ENCODE data around the gene CAMK2G.

CAMK2G gene

DNA sequence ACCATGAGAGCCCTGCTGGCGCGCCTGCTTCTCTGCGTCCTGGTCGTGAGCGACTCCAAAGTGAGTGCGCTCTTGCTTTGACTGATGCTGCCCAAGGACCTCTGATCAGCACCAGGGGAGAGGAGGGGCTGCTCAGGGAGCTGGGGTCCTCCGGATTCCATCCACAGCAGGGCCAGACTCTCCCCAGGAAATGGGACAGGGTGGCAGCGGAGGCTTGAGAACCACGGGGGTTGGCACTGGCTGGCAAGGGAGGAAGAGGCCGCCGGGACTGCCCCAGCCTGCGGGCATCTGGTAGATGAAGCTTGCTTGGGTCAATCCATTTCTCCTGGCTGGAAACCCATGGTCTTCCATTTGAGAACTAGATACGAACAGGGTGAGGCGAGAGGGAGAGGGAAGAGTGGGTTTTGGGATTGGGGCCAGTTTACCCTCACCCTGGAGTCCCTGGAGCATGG, 37.2 kb upstream of the CAMK2G start:
- Histone ChIP-seq H3K36me3 (ENCODE audit: control insufficient read depth, insufficient read depth, low read length) (peaks cover 1% of the 10 kb centered on the region; the same call in 1 of the 2 replicates), H3K27me3 (ENCODE audit: control insufficient read depth, insufficient read depth, low read length) (peaks cover 4% of the 10 kb centered on the region), H3K9me3 (ENCODE audit: control insufficient read depth, insufficient read depth, low read length) (no peaks in the 10 kb centered on the region), H3K4me3 (ENCODE audit: low read length) (peak overlapping the region; percentile 75; the same call in 1 of the 2 replicates), H3K4me1 (ENCODE audit: control insufficient read depth, insufficient read depth, low read length) (peaks cover 13% of the 10 kb centered on the region; the same call in 1 of the 2 replicates), H3K27ac (ENCODE audit: low read length) (no peak overlapping the region)
- no peak for DNase-seq (ENCODE audit: low read depth, low spot score)
- WGBS (ENCODE audit: insufficient coverage, insufficient read length) = no CpG with 5 or more reads among the region's 14 CpGs

DNA sequence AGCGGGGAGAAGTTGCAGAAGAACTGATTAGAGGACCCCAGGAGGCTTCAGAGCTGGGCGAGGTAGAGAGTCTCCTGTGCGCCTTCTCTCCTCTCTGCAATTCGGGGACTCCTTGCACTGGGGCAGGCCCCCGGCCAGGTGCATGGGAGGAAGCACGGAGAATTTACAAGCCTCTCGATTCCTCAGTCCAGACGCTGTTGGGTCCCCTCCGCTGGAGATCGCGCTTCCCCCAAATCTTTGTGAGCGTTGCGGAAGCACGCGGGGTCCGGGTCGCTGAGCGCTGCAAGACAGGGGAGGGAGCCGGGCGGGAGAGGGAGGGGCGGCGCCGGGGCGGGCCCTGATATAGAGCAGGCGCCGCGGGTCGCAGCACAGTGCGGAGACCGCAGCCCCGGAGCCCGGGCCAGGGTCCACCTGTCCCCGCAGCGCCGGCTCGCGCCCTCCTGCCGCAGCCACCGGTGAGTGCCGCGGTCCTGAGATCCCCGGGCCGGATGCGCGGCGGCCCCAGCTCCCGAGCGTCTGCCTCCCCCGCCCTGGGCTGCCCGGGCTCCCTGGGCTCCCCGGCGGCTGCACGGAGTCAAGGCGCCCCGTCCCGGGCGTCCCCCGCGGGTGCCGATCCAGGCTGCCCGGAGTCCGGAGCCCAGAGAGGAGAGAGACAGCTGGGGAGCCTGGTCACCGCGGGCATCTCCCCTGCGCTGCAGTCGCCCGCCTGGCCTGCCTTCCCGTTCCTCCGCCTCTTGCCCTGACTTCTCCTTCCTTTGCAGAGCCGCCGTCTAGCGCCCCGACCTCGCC, 36.6 kb upstream of the CAMK2G start, which contains the start of gene PLAU:
TSS of gene PLAU (plus strand) at position 369 of the 789 bp plus-strand sequence. CDS start 424 bp downstream, outside the sequence.
- H3K27ac ChIP-seq (ENCODE audit: low read length) = no peak within 1 kb of the TSS

DNA sequence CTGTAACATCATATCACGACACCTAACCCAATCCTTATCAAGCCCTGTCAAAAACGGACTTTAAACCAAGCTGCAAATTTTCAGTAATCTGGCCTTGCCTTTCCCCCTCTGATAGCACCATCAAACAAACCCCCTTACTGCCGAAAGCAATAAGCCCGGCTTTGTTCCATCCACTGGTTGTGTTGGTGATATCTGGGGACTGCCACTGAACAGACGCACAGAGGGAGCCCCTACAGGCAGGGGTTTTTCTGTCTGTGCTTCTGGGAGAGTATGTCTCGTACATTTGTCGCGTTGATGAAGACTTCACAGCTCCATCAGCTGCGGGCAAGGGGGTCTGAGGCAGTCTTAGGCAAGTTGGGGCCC, 36.0 kb upstream of the CAMK2G start:
- DNase-seq (ENCODE audit: low read depth, low spot score) = no peak
- Histone ChIP-seq H3K27me3 (ENCODE audit: control insufficient read depth, insufficient read depth, low read length) (peaks cover 4% of the 10 kb centered on the region), H3K4me1 (ENCODE audit: control insufficient read depth, insufficient read depth, low read length) (peaks cover 15% of the 10 kb centered on the region; the same call in 1 of the 2 replicates), H3K9me3 (ENCODE audit: control insufficient read depth, insufficient read depth, low read length) (no peaks in the 10 kb centered on the region), H3K36me3 (ENCODE audit: control insufficient read depth, insufficient read depth, low read length) (no peaks in the 10 kb centered on the region), H3K27ac (ENCODE audit: low read length) (no peak overlapping the region), H3K4me3 (ENCODE audit: low read length) (peak overlapping the region; percentile 75; the same call in 1 of the 2 replicates)
- WGBS (ENCODE audit: insufficient coverage, insufficient read length) = no CpG with 5 or more reads among the region's 9 CpGs

More for the DNA sequence above, 36.6 kb upstream of the CAMK2G start, which contains the start of gene PLAU:
- H3K4me1 ChIP-seq (ENCODE audit: control insufficient read depth, insufficient read depth, low read length) = peaks cover 15% of the 10 kb centered on the region; the same call in 1 of the 2 replicates
- H3K9me3 ChIP-seq (ENCODE audit: control insufficient read depth, insufficient read depth, low read length) = no peaks in the 10 kb centered on the region
- H3K27me3 ChIP-seq (ENCODE audit: control insufficient read depth, insufficient read depth, low read length) = peaks cover 4% of the 10 kb centered on the region
- no CpG with 5 or more reads among the region's 74 CpGs for WGBS (ENCODE audit: insufficient coverage, insufficient read length)
- DNase-seq (ENCODE audit: low read depth, low spot score) = no peak
- H3K36me3 ChIP-seq (ENCODE audit: control insufficient read depth, insufficient read depth, low read length) = no peaks in the 10 kb centered on the region
- peak within 1 kb of the TSS; percentile 75 for H3K4me3 ChIP-seq (ENCODE audit: low read length)

DNA sequence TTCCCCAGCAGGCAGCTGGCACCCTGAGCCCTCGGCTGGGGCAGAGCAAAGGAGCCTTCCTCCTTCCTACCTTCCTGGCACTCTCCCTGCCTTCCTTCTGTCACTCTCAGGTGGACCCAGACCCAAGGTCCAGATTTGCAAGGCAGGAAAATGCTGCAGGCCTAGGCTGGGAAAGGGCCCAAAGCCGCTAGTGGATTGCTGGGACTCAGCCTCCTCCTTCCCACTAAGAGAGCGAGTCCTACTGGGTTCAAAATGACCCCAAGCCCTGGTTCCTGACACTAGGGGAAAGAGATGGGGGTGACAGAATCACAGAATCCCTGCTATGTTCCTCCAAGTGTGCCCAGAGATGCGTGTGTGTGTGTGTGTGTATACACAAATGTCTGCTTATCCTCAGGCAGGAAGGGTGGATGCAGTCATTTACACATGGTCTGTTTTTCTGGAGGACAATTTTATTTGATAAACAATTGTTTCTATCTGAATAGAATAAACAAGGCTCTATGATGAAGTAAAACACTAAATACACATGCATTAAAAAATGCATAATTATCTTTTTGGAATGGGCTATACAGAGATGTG, 35.3 kb upstream of the CAMK2G start:
- Histone ChIP-seq H3K27me3 (ENCODE audit: control insufficient read depth, insufficient read depth, low read length) (peaks cover 4% of the 10 kb centered on the region), H3K4me1 (ENCODE audit: control insufficient read depth, insufficient read depth, low read length) (peaks cover 14% of the 10 kb centered on the region; the same call in 1 of the 2 replicates), H3K36me3 (ENCODE audit: control insufficient read depth, insufficient read depth, low read length) (no peaks in the 10 kb centered on the region), H3K4me3 (ENCODE audit: low read length) (no peak overlapping the region), H3K27ac (ENCODE audit: low read length) (no peak overlapping the region), H3K9me3 (ENCODE audit: control insufficient read depth, insufficient read depth, low read length) (no peaks in the 10 kb centered on the region)
- DNase-seq (ENCODE audit: low read depth, low spot score) = no peak
- no CpG with 5 or more reads among the region's 4 CpGs for WGBS (ENCODE audit: insufficient coverage, insufficient read length)

DNA sequence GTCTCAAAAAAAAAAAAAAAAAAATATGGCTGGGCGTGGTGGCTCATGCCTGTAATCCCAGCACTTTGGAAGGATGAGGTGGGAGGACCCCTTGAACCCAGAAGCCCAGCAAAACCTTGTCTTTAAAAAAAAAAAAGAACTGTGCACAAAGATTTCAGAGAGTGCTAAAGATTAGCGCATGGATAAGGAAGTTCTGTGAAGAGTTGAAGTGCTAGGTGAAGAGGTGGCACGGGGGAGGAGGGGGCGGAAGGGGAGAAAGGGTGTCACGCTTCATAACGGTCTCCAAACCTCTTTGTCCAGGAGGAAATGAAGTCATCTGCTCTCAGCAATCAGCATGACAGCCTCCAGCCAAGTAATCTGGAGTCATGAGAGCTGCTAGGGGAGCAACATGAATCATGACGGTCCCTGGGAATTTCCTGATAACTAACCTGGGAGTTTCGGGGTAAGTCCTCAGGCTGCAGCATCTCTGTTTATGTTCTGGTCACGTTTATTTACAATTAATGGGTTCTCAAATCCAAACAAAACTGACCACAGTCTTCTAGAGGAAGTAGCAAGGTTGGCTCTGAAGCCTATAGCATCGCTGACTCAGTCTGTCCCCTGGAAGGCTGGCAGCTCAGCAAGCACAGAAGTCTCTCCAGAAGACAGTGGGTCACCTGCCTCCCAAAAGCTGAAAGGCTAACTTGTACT, 34.6 kb upstream of the CAMK2G start:
- H3K27ac ChIP-seq (ENCODE audit: low read length) = no peak overlapping the region

DNA sequence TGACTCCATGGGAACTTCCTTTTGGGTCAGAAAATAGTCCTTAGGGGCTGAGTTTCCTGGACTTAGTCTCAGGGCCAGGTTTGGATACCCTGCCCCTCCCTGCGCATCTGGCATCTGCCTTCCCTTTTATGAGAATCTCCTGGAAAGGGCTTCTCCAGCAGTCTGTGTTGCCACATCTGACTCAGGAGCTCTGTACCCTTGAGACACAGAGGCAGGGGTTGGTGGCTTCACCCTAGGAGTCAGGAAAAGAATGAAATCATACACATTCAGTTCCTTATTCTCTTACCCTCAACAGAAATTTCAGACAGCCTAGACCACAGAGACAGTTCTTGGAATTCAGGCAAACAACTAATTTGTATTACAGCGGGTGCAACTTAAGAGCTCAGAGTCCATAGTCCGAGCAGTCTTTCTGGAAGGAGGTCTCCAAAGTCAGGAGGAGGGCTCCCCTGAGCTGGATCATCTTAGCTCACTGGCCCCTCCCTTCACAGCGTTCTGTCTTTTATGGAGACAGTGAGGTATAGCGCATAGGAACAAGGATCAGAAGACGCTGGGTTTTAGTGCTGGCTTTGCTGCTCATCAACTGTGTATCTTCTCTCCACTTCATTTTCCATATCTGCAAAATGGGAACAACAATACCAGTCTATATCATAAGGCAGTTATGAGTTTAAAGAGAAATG, 33.6 kb upstream of the CAMK2G start:
- WGBS (ENCODE audit: insufficient coverage, insufficient read length) = no CpG with 5 or more reads among the region's 6 CpGs
- Histone ChIP-seq H3K36me3 (ENCODE audit: control insufficient read depth, insufficient read depth, low read length) (no peaks in the 10 kb centered on the region), H3K27ac (ENCODE audit: low read length) (no peak overlapping the region), H3K27me3 (ENCODE audit: control insufficient read depth, insufficient read depth, low read length) (peaks cover 4% of the 10 kb centered on the region), H3K4me1 (ENCODE audit: control insufficient read depth, insufficient read depth, low read length) (peaks cover 10% of the 10 kb centered on the region; the same call in 1 of the 2 replicates), H3K4me3 (ENCODE audit: low read length) (no peak overlapping the region), H3K9me3 (ENCODE audit: control insufficient read depth, insufficient read depth, low read length) (no peaks in the 10 kb centered on the region)
- DNase-seq (ENCODE audit: low read depth, low spot score) = no peak

More for the DNA sequence above, 34.6 kb upstream of the CAMK2G start:
- no peak for DNase-seq (ENCODE audit: low read depth, low spot score)
- Histone ChIP-seq H3K9me3 (ENCODE audit: control insufficient read depth, insufficient read depth, low read length) (no peaks in the 10 kb centered on the region), H3K27me3 (ENCODE audit: control insufficient read depth, insufficient read depth, low read length) (peaks cover 4% of the 10 kb centered on the region), H3K36me3 (ENCODE audit: control insufficient read depth, insufficient read depth, low read length) (no peaks in the 10 kb centered on the region), H3K4me3 (ENCODE audit: low read length) (no peak overlapping the region), H3K4me1 (ENCODE audit: control insufficient read depth, insufficient read depth, low read length) (peaks cover 14% of the 10 kb centered on the region; the same call in 1 of the 2 replicates)
- no CpG with 5 or more reads among the region's 10 CpGs for WGBS (ENCODE audit: insufficient coverage, insufficient read length)

DNA sequence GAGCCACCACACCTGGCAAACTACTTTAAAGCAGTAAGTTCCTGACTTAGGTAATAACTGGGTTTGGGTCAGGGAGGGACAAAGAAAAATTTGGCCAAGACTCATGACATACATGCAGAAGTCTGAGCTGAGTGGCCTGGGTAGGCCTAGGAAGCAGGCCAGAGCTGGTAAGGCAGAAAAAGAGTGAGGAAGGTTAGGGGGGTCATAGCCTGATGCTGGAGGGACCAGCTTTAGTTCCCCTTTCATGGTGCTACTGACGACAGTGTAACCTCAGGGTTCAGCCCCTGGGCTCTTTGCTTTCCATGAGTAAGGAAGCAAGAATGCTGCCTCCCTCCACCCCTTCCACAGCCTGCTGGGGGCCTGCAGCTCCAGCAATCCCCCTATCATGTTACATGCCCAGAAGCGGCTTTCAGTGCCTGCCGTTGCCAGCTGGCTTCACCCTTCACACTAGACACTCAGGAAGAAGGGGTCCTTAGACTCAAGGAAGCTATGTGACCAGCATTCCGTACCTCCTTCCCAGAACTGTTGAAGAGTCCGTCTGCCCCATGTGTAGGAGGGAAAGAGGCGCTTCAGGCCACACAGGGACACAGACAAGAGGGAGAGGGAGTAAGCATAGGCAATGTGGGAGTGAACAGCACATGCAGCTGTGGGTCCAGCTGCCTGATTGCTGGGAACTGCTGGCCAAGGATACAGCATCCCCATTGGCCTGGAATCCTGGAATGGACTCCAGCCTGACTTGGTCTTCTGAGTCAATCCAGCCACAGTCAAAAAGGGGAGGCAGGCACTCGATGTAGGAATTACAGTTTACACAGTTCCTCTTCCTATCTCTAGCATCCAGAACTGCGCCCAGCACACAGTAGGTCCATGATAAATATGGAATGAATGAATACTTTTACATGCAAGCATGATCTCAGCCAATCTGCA, 32.4 kb upstream of the CAMK2G start:
- Histone ChIP-seq H3K4me3 (ENCODE audit: low read length) (no peak overlapping the region), H3K4me1 (ENCODE audit: control insufficient read depth, insufficient read depth, low read length) (peaks cover 7% of the 10 kb centered on the region; the same call in 1 of the 2 replicates)
- no peak for DNase-seq (ENCODE audit: low read depth, low spot score)

DNA sequence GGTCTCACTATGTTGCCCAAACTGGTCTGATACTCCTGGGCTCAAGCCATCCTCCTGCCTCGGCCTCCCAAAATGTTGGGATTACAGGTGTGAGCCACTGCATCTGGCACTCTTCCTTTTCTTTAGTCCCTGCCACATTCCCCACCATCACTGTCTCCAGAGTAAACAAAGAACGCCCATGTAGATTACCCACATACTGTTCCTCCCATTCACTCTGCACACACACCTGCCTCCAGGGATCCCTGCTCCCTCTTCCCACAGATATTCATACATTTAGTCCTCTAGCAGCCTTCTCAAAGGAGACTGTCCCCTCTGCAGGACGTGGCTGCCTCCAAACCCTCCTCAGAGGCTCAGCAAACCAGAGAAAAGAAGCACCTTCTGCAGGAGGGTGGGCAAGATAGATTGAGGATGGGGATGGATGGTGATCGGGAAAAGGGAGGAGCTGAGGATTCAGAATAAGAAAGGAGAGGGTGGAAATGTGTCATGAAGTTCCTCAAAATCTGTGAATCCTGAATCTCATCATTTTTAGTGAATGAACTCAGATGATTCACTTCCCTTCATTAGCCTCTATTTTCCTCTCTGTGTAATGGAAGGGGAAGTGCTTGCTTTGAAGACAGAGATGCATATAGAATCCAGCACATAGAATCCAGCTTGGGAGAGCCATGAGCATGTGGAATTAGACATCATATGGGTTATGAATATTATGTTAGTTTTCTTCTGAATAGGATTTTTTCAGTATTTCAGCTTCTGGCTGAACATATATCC, 31.1 kb upstream of the CAMK2G start:
- Histone ChIP-seq H3K4me1 (ENCODE audit: control insufficient read depth, insufficient read depth, low read length) (peaks cover 5% of the 10 kb centered on the region; the same call in 1 of the 2 replicates), H3K27me3 (ENCODE audit: control insufficient read depth, insufficient read depth, low read length) (no peaks in the 10 kb centered on the region; the same call in 1 of the 2 replicates), H3K9me3 (ENCODE audit: control insufficient read depth, insufficient read depth, low read length) (no peaks in the 10 kb centered on the region), H3K27ac (ENCODE audit: low read length) (no peak overlapping the region), H3K36me3 (ENCODE audit: control insufficient read depth, insufficient read depth, low read length) (no peaks in the 10 kb centered on the region), H3K4me3 (ENCODE audit: low read length) (no peak overlapping the region)
- WGBS (ENCODE audit: insufficient coverage, insufficient read length) = 100% methylated on average over 1 of the region's 4 CpGs
- DNase-seq (ENCODE audit: low read depth, low spot score) = no peak

More for the DNA sequence above, 32.4 kb upstream of the CAMK2G start:
- Histone ChIP-seq H3K36me3 (ENCODE audit: control insufficient read depth, insufficient read depth, low read length) (no peaks in the 10 kb centered on the region), H3K27ac (ENCODE audit: low read length) (no peak overlapping the region), H3K9me3 (ENCODE audit: control insufficient read depth, insufficient read depth, low read length) (no peaks in the 10 kb centered on the region), H3K27me3 (ENCODE audit: control insufficient read depth, insufficient read depth, low read length) (peaks cover under 1% of the 10 kb centered on the region; the same call in 1 of the 2 replicates)
- no CpG with 5 or more reads among the region's 8 CpGs for WGBS (ENCODE audit: insufficient coverage, insufficient read length)

GRCh38 chr10:73902351-73902750, 28.0 kb upstream of the CAMK2G start:
- Histone ChIP-seq H3K4me1 (ENCODE audit: control insufficient read depth, insufficient read depth, low read length) (peaks cover 7% of the 10 kb centered on the region), H3K27ac (ENCODE audit: low read length) (no peak overlapping the region), H3K4me3 (ENCODE audit: low read length) (no peak overlapping the region), H3K36me3 (ENCODE audit: control insufficient read depth, insufficient read depth, low read length) (no peaks in the 10 kb centered on the region), H3K27me3 (ENCODE audit: control insufficient read depth, insufficient read depth, low read length) (no peaks in the 10 kb centered on the region), H3K9me3 (ENCODE audit: control insufficient read depth, insufficient read depth, low read length) (no peaks in the 10 kb centered on the region)
- no peak for DNase-seq (ENCODE audit: low read depth, low spot score)
- no CpG with 5 or more reads among the region's 2 CpGs for WGBS (ENCODE audit: insufficient coverage, insufficient read length)
